ENCODE results near the gene SRSF4. TPM values are rescaled to one million over a fixed set of nuclear protein-coding genes. Genes with fewer than 3 reads are reported as not detected.

The SRSF4 gene
- total and polyA plus RNA-seq, 9 of the 15 experiments (the other 6 are each of a cell fraction or from before 2014, with no cell fraction given): 15.9 to 132 (median 82.0) TPM

DNA sequence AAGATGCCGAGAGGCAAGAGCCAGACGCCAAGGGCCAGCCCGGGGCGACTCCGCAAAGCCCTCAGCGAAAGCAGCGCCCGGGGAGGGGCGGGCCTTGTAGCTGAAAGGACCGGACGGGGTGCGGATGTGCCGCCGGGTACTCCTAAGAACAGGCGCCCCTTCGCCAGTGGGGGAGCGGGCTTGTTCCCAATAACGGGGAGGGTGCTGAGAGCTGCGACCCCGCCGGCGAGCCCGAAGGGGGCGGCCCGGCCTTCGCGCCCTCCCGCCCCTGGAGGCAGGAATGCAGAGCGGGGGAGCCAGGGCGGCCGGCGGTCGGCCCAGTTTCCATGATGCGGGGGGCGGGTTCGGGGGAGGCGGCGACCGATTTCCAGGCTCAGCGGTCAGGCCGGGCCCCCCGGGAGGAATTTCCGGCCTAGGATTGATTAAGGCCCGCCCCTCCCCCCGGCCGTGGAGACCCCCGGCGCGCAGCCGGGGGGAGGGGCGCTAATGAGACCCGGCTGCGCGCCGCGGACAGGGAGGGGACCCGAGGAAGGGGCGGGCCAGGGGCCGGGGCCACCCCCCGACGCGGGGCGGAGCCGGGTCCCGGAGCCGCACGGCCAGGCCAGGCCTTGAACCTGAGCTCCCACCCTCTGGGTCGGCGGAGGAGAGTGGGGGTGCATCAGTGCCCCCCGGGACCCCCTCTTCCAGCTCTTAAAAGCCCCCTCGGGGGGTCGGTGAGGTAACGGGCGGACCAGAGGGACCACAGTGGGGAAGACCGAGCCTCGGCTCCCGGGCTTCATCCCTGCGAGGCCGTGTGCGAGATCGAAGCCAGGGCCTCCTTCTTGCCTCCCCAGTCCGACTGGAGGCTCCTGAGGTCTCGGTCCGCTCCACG is 57.1 kb downstream of the SRSF4 start (continued):
- TF ChIP-seq, protein P1, sequence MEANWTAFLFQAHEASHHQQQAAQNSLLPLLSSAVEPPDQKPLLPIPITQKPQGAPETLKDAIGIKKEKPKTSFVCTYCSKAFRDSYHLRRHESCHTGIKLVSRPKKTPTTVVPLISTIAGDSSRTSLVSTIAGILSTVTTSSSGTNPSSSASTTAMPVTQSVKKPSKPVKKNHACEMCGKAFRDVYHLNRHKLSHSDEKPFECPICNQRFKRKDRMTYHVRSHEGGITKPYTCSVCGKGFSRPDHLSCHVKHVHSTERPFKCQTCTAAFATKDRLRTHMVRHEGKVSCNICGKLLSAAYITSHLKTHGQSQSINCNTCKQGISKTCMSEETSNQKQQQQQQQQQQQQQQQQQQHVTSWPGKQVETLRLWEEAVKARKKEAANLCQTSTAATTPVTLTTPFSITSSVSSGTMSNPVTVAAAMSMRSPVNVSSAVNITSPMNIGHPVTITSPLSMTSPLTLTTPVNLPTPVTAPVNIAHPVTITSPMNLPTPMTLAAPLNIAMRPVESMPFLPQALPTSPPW (CRISPR knock-in tag; IDR thresholded peaks at IDR 0.05): peak; percentile 92
- TF ChIP-seq ZBTB2 (IDR thresholded peaks at IDR 0.05) (no peak), PRDM10 (IDR thresholded peaks at IDR 0.05; ENCODE audit: partially characterized antibody) (no peak), MTA3 (IDR thresholded peaks at IDR 0.05; ENCODE audit: borderline replicate concordance) (0 out of 2 replicates have a peak, but pooled peaks have one; percentile 23), ZFPM2 (CRISPR knock-in tag; IDR thresholded peaks at IDR 0.05) (no peak), ZNF224 (CRISPR knock-in tag; IDR thresholded peaks at IDR 0.05) (no peak), KLF1 (tag; IDR thresholded peaks at IDR 0.05) (peak; percentile 73), HNRNPLL (IDR thresholded peaks at IDR 0.05; ENCODE audit: low read depth, low read length, poor library complexity, severe bottlenecking) (no peak), TCF7 (IDR thresholded peaks at IDR 0.05; ENCODE audit: borderline replicate concordance) (no peak)
- TF ChIP-seq, protein P2, sequence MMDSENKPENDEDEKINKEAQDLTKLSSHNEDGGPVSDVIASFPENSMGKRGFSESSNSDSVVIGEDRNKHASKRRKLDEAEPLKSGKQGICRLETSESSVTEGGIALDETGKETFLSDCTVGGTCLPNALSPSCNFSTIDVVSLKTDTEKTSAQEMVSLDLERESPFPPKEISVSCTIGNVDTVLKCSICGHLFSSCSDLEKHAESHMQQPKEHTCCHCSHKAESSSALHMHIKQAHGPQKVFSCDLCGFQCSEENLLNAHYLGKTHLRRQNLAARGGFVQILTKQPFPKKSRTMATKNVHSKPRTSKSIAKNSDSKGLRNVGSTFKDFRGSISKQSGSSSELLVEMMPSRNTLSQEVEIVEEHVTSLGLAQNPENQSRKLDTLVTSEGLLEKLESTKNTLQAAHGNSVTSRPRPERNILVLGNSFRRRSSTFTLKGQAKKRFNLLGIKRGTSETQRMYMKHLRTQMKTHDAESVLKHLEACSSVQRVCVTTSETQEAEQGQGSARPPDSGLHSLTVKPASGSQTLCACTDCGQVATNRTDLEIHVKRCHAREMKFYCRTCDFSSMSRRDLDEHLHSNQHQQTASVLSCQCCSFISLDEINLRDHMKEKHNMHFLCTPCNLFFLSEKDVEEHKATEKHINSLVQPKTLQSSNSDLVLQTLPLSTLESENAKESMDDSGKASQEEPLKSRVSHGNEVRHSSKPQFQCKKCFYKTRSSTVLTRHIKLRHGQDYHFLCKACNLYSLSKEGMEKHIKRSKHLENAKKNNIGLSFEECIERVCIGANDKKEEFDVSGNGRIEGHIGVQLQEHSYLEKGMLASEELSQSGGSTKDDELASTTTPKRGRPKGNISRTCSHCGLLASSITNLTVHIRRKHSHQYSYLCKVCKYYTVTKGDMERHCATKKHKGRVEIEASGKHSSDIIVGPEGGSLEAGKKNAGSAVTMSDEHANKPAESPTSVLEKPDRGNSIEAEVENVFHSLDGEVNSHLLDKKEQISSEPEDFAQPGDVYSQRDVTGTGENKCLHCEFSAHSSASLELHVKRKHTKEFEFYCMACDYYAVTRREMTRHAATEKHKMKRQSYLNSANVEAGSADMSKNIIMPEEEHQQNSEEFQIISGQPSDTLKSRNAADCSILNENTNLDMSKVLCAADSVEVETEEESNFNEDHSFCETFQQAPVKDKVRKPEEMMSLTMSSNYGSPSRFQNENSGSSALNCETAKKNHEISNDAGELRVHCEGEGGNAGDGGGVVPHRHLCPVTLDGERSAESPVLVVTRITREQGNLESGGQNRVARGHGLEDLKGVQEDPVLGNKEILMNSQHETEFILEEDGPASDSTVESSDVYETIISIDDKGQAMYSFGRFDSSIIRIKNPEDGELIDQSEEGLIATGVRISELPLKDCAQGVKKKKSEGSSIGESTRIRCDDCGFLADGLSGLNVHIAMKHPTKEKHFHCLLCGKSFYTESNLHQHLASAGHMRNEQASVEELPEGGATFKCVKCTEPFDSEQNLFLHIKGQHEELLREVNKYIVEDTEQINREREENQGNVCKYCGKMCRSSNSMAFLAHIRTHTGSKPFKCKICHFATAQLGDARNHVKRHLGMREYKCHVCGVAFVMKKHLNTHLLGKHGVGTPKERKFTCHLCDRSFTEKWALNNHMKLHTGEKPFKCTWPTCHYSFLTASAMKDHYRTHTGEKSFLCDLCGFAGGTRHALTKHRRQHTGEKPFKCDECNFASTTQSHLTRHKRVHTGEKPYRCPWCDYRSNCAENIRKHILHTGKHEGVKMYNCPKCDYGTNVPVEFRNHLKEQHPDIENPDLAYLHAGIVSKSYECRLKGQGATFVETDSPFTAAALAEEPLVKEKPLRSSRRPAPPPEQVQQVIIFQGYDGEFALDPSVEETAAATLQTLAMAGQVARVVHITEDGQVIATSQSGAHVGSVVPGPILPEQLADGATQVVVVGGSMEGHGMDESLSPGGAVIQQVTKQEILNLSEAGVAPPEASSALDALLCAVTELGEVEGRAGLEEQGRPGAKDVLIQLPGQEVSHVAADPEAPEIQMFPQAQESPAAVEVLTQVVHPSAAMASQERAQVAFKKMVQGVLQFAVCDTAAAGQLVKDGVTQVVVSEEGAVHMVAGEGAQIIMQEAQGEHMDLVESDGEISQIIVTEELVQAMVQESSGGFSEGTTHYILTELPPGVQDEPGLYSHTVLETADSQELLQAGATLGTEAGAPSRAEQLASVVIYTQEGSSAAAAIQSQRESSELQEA (IDR thresholded peaks at IDR 0.05; ENCODE audit: low read depth): no peak

Data from K562 (cell line).